HepG2 (cell line): ENCODE data around the gene CD9. TPM values are rescaled to one million over a fixed set of nuclear protein-coding genes. Genes with fewer than 3 reads are reported as not detected.

ENCODE experiments used
- ATAC-seq: fragments of 200-7000 bp; cut with Tn5 transposase; 3 replicates; pipeline ENCODE4 v1.9.1; 2020; ENCODE audit warnings: mild to moderate bottlenecking, moderate library complexity
- BruUV-seq: library from RNA; stranded (reverse); fragments of 400-500 nt; replicated peaks from 2 replicates; lab custom pipeline; 2021; lab: Mats Ljungman, UMichigan
- CTCF ChIA-PET: fragments of 300-600 bp; formaldehyde crosslinking; extraction: SDS; loops from one replicate; lab custom pipeline; 2021; ENCODE audit warnings: low total read pairs, inconsistent platforms, low intra/inter-chr PET ratio; lab: Yijun Ruan, JAX
- POLR2A ChIA-PET: fragments of 350-600 bp; sonication (Branson Sonifier 250); formaldehyde crosslinking; loops from one replicate; lab custom pipeline; 2020; ENCODE audit warnings: antibody characterized with exemption, inconsistent platforms; lab: Yijun Ruan, JAX
- DNase-seq: peaks from one replicate; pipeline ENCODE4 v3.0.0-alpha.2; 2015; ENCODE audit warnings: low spot score
- FAIRE-seq: peaks from 3 replicates; lab custom pipeline; 2011; peaks lifted over from hg19 to GRCh38; lab: Jason Lieb, UNC
- H2AFZ ChIP-seq: one replicate; pipeline ENCODE4 v1.6.1; 2011; ENCODE audit warnings: low read length, inconsistent platforms
- H3K27ac ChIP-seq: fragments of 300-600 bp; 3 replicates; pipeline ENCODE4 v1.8.0; 2011; ENCODE audit warnings: mixed run types, mild to moderate bottlenecking, mixed read lengths, low read length, inconsistent platforms; ENCODE audit not compliant: insufficient read depth; ENCODE audit errors: extremely low read length
- H3K27me3 ChIP-seq, 2 experiments: fragments of 200-600 bp in 1 of 2; 2 replicates in 1 of 2; 3 replicates in 1 of 2; pipeline versions ENCODE4 v1.6.0 to v1.8.0; 2011; ENCODE audit warnings: low read length in 2 of 2, mild to moderate bottlenecking in 2 of 2, moderate library complexity in 2 of 2, inconsistent platforms in 1 of 2; ENCODE audit not compliant: insufficient read depth in 2 of 2, control insufficient read depth in 1 of 2
- H3K36me3 ChIP-seq, 2 experiments: fragments of 200-600 bp in 1 of 2; replicated peaks in 1 of 2; 2 replicates in 1 of 2; 3 replicates in 1 of 2; pipeline versions ENCODE4 v1.5.1 to v1.8.0; 2011; ENCODE audit warnings: low read length in 2 of 2, inconsistent platforms in 1 of 2; ENCODE audit not compliant: insufficient read depth in 2 of 2, control insufficient read depth in 1 of 2
- H3K4me1 ChIP-seq: 2 replicates; pipeline ENCODE4 v1.5.1; 2012; ENCODE audit warnings: low read length, inconsistent platforms; ENCODE audit not compliant: insufficient read depth
- H3K4me2 ChIP-seq: 2 replicates; pipeline ENCODE4 v1.6.0; 2011; ENCODE audit warnings: low read depth, low read length, inconsistent platforms
- H3K4me3 ChIP-seq, 3 experiments: fragments of 200-600 bp in 1 of 3; sonication (generic), shearing (Covaris generic) in 1 of 3; replicated peaks in 1 of 3; 2 replicates each; pipeline ENCODE4 v1.5.1; 2011 to 2016; ENCODE audit warnings: low read length in 3 of 3, inconsistent platforms in 2 of 3, low read depth in 2 of 3, mild to moderate bottlenecking in 2 of 3, control low read depth in 1 of 3, mixed read lengths in 1 of 3; ENCODE audit not compliant: insufficient read depth in 1 of 3
- H3K79me2 ChIP-seq: one replicate; pipeline ENCODE4 v1.6.1; 2011; ENCODE audit warnings: low read length, inconsistent platforms; ENCODE audit not compliant: insufficient read depth
- H3K9ac ChIP-seq: 2 replicates; pipeline ENCODE4 v1.6.0; 2011; ENCODE audit warnings: mild to moderate bottlenecking, low read depth, low read length, inconsistent platforms; ENCODE audit not compliant: insufficient read depth
- H3K9me3 ChIP-seq: 2 replicates; pipeline ENCODE4 v1.5.1; 2012; ENCODE audit warnings: mild to moderate bottlenecking, low read length
- H4K20me1 ChIP-seq: 2 replicates; pipeline ENCODE4 v1.6.0; 2011; ENCODE audit warnings: inconsistent platforms, mild to moderate bottlenecking, low read length, moderate library complexity; ENCODE audit not compliant: insufficient read depth
- CBX1 ChIP-seq: IDR thresholded peaks from one replicate; pipeline ENCODE4 v1.6.1; 2016; ENCODE audit warnings: antibody characterized with exemption, low read depth
- LRRFIP1 ChIP-seq: sonication (generic); formaldehyde crosslinking; conservative IDR thresholded peaks from 2 replicates; pipeline ENCODE4 v1.4.0; 2020; ENCODE audit warnings: missing genetic modification reagents
- PHF21A ChIP-seq: sonication (generic); formaldehyde crosslinking; IDR thresholded peaks from 2 replicates; pipeline ENCODE4 v1.5.0; 2020; ENCODE audit warnings: mild to moderate bottlenecking, missing genetic modification reagents
- SALL2 ChIP-seq: sonication (generic); formaldehyde crosslinking; IDR thresholded peaks from 2 replicates; pipeline ENCODE4 v1.8.1; 2023; ENCODE audit warnings: mild to moderate bottlenecking, missing genetic modification reagents, inconsistent platforms
- SUZ12 ChIP-seq: fragments of 150-350 bp; IDR thresholded peaks from 2 replicates; pipeline ENCODE4 v1.6.1; 2014; ENCODE audit warnings: low read depth, low read length
- ZNF816 ChIP-seq: sonication (generic); formaldehyde crosslinking; IDR thresholded peaks from 2 replicates; pipeline ENCODE4 v1.8.0; 2022; ENCODE audit warnings: missing genetic modification reagents, mild to moderate bottlenecking, borderline replicate concordance
- WGBS: methylation state at CpG from one replicate; pipeline ENCODE4 v1.1.6; 2017; ENCODE audit warnings: low lambda C conversion rate; 5-methylcytosine and 5-hydroxymethylcytosine counted together
- in situ Hi-C: cut with HindIII; loops from 2 replicates; pipeline ENCODE4 v1.10.0; 2017; ENCODE audit warnings: low pct_unique_long_range_greater_than_20kb; ENCODE audit not compliant: extremely low pct_ligation_motif_present
- intact Hi-C: fragments of 100-400 bp; cut with micrococcal nuclease; formaldehyde crosslinking; loops from one replicate; pipeline ENCODE4 v1.10.0; 2022; ENCODE audit not compliant: unreplicated experiment
- polyA plus RNA-seq, 8 experiments: library from polyadenylated mRNA; depleted of rRNA in 3 of 8; stranded (reverse) in 7 of 8; unstranded in 1 of 8; fragments of >200 nt; fragmentation: Illumina TruSeq in 4 of 8; extraction: Trizol in 4 of 8; gene quantifications; 2 replicates each; pipeline versions ENCODE4 v1.2.1 to v1.2.3, GENCODE V29; 2011 to 2016; ENCODE audit warnings: low read depth in 4 of 8, missing spikeins in 1 of 8, mixed read lengths in 1 of 8; ENCODE audit not compliant: insufficient read depth in 1 of 8
- total RNA-seq, 5 experiments: library from RNA; depleted of rRNA; stranded (reverse); fragments of >200 nt; fragmentation: Illumina TruSeq; extraction: Trizol; gene quantifications; 2 replicates each; pipeline ENCODE4 v1.2.3, GENCODE V29; 2016; ENCODE audit warnings: low read depth in 1 of 5

The CD9 gene
- total and polyA plus RNA-seq, 2 of the 13 experiments (the other 11 are each of a cell fraction or from before 2014, with no cell fraction given), result 5.8 to 38.3 TPM

- H2AFZ ChIP-seq, result no peak overlapping the region
- no peak overlapping the region for H3K4me2 ChIP-seq
- DNase-seq, result no peak
- no peaks in the 10 kb centered on the region for H3K36me3 ChIP-seq
- BruUV-seq, result no TSS peak
- peaks cover 2 to 36% of the 10 kb centered on the region in 2 experiments for H3K27me3 ChIP-seq
- intact Hi-C loops (no loop called here), in situ Hi-C loops (no loop called here)
- H3K9me3 ChIP-seq, result no peaks in the 10 kb centered on the region
- no peak overlapping the region for H3K27ac ChIP-seq
- TF ChIP-seq LRRFIP1 (no peak), SALL2 (CRISPR knock-in tag) (no peak), ZNF816 (CRISPR knock-in tag) (no peak), PHF21A (CRISPR knock-in tag) (no peak), SUZ12 (no peak), CBX1 (no peak)
- H4K20me1 ChIP-seq, result no peaks in the 10 kb centered on the region
- FAIRE-seq, result no peak
- CTCF ChIA-PET, result no interaction called here
- POLR2A ChIA-PET, result no interaction called here
- H3K4me3 ChIP-seq, result no peak overlapping the region
- 76% methylated on average over 5 of the region's 6 CpGs for WGBS
- no peak for ATAC-seq
- H3K4me1 ChIP-seq, result peaks cover 12% of the 10 kb centered on the region; the same call in 1 of the 2 replicates
- H3K79me2 ChIP-seq, result no peaks in the 10 kb centered on the region
- H3K9ac ChIP-seq, result no peak overlapping the region
Measured at GRCh38 chr12:6166808-6167207, 33.4 kb upstream of the CD9 start.
